Measurements from ENCODE around the gene DPP4. TPM values are rescaled to one million over a fixed set of nuclear protein-coding genes. Genes with fewer than 3 reads are reported as not detected.

The DPP4 gene
- total and polyA plus RNA-seq, 2 of the 13 experiments (the other 11 are each of a cell fraction or from before 2014, with no cell fraction given), result 39.4 to 109 TPM

GRCh38 chr2:162006337-162006736 lies 67.7 kb downstream of the DPP4 start (continued):
- TF ChIP-seq FOXM1 (CRISPR knock-in tag; IDR thresholded peaks at IDR 0.05), result no peak

- CTCF ChIA-PET (ENCODE audit: low intra/inter-chr PET ratio, low total read pairs), result no interaction called here
- WGBS (ENCODE audit: low lambda C conversion rate), result 81% methylated on average over 3 of the region's 3 CpGs
- POLR2A ChIA-PET, result no interaction called here
- TF ChIP-seq RBAK (CRISPR knock-in tag; IDR thresholded peaks at IDR 0.05), result no peak
- TF ChIP-seq POGK (CRISPR knock-in tag; conservative IDR thresholded peaks at IDR 0.05), result no peak
- no peak for TF ChIP-seq REST (IDR thresholded peaks at IDR 0.05; ENCODE audit: borderline replicate concordance in 1 of 2, low read depth in 1 of 2, low read length in 2 of 2)
- TF ChIP-seq AKAP8 (CRISPR knock-in tag; IDR thresholded peaks at IDR 0.05), result no peak
- TF ChIP-seq KDM2A (CRISPR knock-in tag; IDR thresholded peaks at IDR 0.05; ENCODE audit: borderline replicate concordance, low read depth), result no peak
- TF ChIP-seq LRRFIP1 (CRISPR knock-in tag; conservative IDR thresholded peaks at IDR 0.05), result no peak
- no peak for TF ChIP-seq BCL6 (CRISPR knock-in tag; IDR thresholded peaks at IDR 0.05)
- no peak for TF ChIP-seq ZNF3 (CRISPR knock-in tag; IDR thresholded peaks at IDR 0.05)
- no peak for TF ChIP-seq ZBTB34 (CRISPR knock-in tag; IDR thresholded peaks at IDR 0.05)
- no peak for TF ChIP-seq ZNF75D (CRISPR knock-in tag; IDR thresholded peaks at IDR 0.05; ENCODE audit: borderline replicate concordance)
- TF ChIP-seq ATF5 (CRISPR knock-in tag; IDR thresholded peaks at IDR 0.05; ENCODE audit: low read depth), result no peak
- no peak for TF ChIP-seq FOXA1 (IDR thresholded peaks at IDR 0.05)
- TF ChIP-seq FOXA1 (CRISPR knock-in tag; IDR thresholded peaks at IDR 0.05), result no peak
Measured at GRCh38 chr2:162004031-162004430, 70.0 kb downstream of the DPP4 start.

More at GRCh38 chr2:162004031-162004430, 70.0 kb downstream of the DPP4 start:
- peaks cover 3 to 35% of the 10 kb centered on the region in 2 experiments; a peak in 3 of 5 replicates for H3K36me3 ChIP-seq (replicated peaks in 1 of 2; ENCODE audit: control insufficient read depth in 1 of 2, insufficient read depth in 2 of 2, low read length in 2 of 2)
- BruUV-seq (replicated peaks), result no TSS peak
- H4K20me1 ChIP-seq (ENCODE audit: insufficient read depth, low read length), result no peaks in the 10 kb centered on the region
- no peak for DNase-seq (ENCODE audit: low spot score)
- ATAC-seq, result no peak
- H3K4me2 ChIP-seq (ENCODE audit: low read depth, low read length), result no peak overlapping the region
- H3K4me3 ChIP-seq (replicated peaks in 1 of 3; ENCODE audit: insufficient read depth in 1 of 3, low read depth in 2 of 3, low read length in 3 of 3), result no peak overlapping the region
- no peaks in the 10 kb centered on the region for H3K27me3 ChIP-seq (ENCODE audit: control insufficient read depth in 1 of 2, insufficient read depth in 2 of 2, low read length in 2 of 2)
- H3K79me2 ChIP-seq (ENCODE audit: insufficient read depth, low read length), result no peaks in the 10 kb centered on the region
- H3K9ac ChIP-seq (ENCODE audit: insufficient read depth, low read depth, low read length), result no peak overlapping the region
- intact Hi-C loops (cut with micrococcal nuclease; ENCODE audit: unreplicated experiment), result no loop called here
- H2AFZ ChIP-seq (ENCODE audit: low read length), result no peak overlapping the region
- H3K4me1 ChIP-seq (ENCODE audit: insufficient read depth, low read length), result no peaks in the 10 kb centered on the region
- H3K27ac ChIP-seq (ENCODE audit: extremely low read length, insufficient read depth, low read length), result no peak overlapping the region
- in situ Hi-C loops (cut with HindIII; ENCODE audit: extremely low pct_ligation_motif_present, low pct_unique_long_range_greater_than_20kb), result no loop called here
- no peaks in the 10 kb centered on the region for H3K9me3 ChIP-seq (ENCODE audit: low read length)
- no peak for FAIRE-seq
